Nephron progenitor cell (in vitro differentiated cells): ENCODE results near the gene GALNT13.

ENCODE experiments used
- DNase-seq: peaks from one replicate; pipeline ENCODE4 v3.0.0; 2021
- H3K27ac Mint-ChIP-seq: 2 replicates; pipeline ENCODE4 v1.8.0; 2021; ENCODE audit warnings: mild to moderate bottlenecking, moderate library complexity, mixed read lengths
- H3K27me3 Mint-ChIP-seq: 2 replicates; pipeline ENCODE4 v1.8.0; 2021; ENCODE audit warnings: mild to moderate bottlenecking, low read depth, mixed read lengths; ENCODE audit not compliant: poor library complexity
- H3K36me3 Mint-ChIP-seq: 2 replicates; pipeline ENCODE4 v1.8.0; 2021; ENCODE audit warnings: low read depth, mixed read lengths
- H3K4me1 Mint-ChIP-seq: 2 replicates; pipeline ENCODE4 v1.8.0; 2021; ENCODE audit warnings: mixed read lengths
- H3K4me3 Mint-ChIP-seq: 2 replicates; pipeline ENCODE4 v1.8.0; 2021; ENCODE audit warnings: mild to moderate bottlenecking, moderate library complexity, mixed read lengths
- H3K9me3 Mint-ChIP-seq: 2 replicates; pipeline ENCODE4 v1.8.0; 2021; ENCODE audit warnings: mild to moderate bottlenecking, moderate library complexity, mixed read lengths
- TF ChIP-seq, protein P1 (sequence below): fragments of 200-600 bp; sonication (generic); IDR thresholded peaks from 2 replicates; pipeline ENCODE4 v1.5.0; 2021; ENCODE audit warnings: antibody characterized with exemption

GALNT13 gene

DNA sequence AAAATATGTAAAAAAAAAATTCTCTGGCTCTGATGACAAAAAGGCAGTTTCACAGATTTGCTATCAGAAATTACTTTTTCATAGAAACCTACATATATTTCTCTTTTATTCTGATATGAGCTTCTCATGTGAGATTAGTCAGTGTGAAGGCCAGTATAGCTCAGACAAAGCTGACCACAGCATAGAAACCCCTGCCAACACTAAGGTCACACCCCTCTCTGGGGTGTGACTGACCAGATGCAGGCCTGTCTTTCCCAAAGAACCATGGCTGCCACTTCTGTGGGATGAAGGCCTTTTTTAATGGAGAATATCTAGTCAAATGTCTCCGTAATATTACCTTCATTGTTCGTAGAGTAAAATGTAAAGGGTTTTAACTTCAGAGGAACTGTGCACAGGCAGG, 496.4 kb downstream of the GALNT13 start:
- TF ChIP-seq, protein P1, sequence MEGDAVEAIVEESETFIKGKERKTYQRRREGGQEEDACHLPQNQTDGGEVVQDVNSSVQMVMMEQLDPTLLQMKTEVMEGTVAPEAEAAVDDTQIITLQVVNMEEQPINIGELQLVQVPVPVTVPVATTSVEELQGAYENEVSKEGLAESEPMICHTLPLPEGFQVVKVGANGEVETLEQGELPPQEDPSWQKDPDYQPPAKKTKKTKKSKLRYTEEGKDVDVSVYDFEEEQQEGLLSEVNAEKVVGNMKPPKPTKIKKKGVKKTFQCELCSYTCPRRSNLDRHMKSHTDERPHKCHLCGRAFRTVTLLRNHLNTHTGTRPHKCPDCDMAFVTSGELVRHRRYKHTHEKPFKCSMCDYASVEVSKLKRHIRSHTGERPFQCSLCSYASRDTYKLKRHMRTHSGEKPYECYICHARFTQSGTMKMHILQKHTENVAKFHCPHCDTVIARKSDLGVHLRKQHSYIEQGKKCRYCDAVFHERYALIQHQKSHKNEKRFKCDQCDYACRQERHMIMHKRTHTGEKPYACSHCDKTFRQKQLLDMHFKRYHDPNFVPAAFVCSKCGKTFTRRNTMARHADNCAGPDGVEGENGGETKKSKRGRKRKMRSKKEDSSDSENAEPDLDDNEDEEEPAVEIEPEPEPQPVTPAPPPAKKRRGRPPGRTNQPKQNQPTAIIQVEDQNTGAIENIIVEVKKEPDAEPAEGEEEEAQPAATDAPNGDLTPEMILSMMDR: no peak
- Mint-ChIP-seq H3K4me3 (no peak overlapping the region), H3K36me3 (no peaks in the 10 kb centered on the region), H3K9me3 (no peaks in the 10 kb centered on the region), H3K4me1 (no peaks in the 10 kb centered on the region), H3K27me3 (no peaks in the 10 kb centered on the region), H3K27ac (no peak overlapping the region)
- DNase-seq: no peak

DNA sequence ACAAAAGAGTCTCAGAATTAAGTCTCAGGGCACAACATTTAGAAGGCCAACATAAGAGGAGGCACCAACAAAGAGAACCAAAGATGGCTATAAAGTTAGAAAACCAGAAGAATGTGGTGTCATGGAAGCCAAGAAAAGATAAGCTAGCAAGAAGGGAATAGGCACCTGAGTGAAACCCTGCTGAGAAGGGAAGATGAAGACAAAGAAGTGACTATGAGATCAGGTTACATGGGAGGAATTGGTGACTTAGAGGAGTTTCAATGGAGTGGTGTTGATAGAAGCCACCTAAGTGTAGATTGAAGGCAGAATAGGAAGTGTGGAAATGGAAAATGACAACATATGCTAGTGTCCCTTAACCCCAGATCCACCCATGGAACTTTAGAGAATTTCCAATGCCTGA, 499.2 kb downstream of the GALNT13 start:
- TF ChIP-seq, protein P1: no peak
- Mint-ChIP-seq H3K36me3 (no peaks in the 10 kb centered on the region), H3K27me3 (peaks cover 5% of the 10 kb centered on the region), H3K4me3 (no peak overlapping the region), H3K27ac (no peak overlapping the region), H3K9me3 (no peaks in the 10 kb centered on the region), H3K4me1 (peaks cover 8% of the 10 kb centered on the region)
- no peak for DNase-seq

DNA sequence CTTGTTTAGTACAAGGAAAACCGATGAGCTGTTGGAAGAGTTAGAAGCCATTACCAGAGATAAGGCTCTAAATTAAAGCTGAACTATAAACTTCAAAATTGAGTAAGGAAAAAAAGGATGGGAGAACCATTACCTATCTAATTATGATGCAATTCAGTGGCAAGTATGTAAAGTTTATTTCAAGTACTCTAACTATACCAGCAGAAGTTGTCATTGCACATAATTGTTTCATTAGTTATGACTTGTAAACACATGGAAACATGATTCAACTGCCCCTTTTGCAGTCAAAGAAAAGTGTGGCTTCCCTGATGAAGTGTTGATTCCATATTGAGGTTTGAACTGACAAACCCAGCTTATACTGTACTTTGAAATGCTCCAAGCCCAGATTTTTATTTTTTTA, 502.7 kb downstream of the GALNT13 start:
- TF ChIP-seq, protein P1: no peak
- H3K36me3 Mint-ChIP-seq: no peaks in the 10 kb centered on the region
- no peak overlapping the region for H3K4me3 Mint-ChIP-seq
- peaks cover 5% of the 10 kb centered on the region for H3K27me3 Mint-ChIP-seq
- DNase-seq: no peak
- peaks cover 8% of the 10 kb centered on the region for H3K4me1 Mint-ChIP-seq
- H3K9me3 Mint-ChIP-seq: no peaks in the 10 kb centered on the region
- H3K27ac Mint-ChIP-seq: no peak overlapping the region

DNA sequence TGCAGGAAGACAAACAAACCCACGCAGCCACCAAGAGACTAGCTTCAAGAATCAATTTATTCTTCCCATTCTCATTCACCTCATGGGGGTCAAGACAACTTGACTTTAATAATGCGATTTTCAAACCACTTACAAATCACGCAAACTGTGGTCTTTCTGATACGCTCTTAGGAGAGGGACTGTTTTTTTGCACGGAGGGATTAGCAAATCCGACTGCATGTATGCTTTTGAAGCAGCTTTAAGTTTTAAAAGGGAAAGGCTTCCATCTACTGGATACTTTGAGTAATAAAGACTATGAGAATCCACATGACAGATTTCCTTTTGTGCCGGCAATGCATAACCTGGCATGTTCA, 503.8 kb downstream of the GALNT13 start:
- peak; percentile 5 for DNase-seq
- Mint-ChIP-seq H3K27me3 (peaks cover 5% of the 10 kb centered on the region), H3K36me3 (no peaks in the 10 kb centered on the region), H3K4me1 (peaks cover 8% of the 10 kb centered on the region), H3K4me3 (peak overlapping the region; percentile 41), H3K9me3 (no peaks in the 10 kb centered on the region), H3K27ac (no peak overlapping the region)
- TF ChIP-seq, protein P1: peak; percentile 51

DNA sequence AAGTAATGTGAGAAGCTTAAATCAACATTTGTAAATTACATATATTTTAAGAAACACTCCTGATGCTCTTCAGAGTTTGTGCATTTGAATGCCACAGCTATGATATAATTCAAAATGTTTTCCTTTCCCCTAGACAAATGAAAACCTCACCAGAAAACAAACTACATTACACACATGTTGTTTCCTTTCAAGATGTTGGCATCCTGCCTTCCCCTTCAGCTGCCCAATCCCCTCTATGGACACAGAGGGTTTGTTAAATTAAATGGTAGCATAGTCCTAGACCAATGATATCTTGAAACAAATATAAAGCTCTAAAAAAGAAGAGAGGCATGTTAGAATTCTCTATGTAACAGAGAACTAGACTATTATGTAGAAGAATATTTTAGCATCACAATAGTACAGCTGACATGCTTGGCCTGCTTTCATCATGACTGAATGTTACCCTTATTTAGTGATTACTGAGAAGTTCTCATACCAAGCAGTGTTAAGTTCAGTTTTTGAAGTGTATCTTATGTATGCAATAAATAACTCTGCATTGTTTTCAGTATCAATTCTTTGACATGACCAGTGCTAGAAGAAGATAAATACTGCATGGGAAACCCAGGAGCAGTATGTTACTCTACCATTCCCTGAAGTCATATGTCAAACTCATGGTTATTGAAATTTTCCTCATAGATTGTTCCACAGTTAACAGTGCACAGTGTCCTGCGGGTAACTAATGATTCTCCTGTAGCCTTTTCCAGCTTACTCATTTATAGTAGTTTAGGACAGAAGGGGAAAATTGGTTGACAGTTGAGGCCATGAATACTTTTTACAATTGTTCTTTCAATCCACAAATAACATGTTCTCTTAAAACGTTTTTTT, 510.4 kb downstream of the GALNT13 start:
- no peak overlapping the region for H3K27ac Mint-ChIP-seq
- H3K9me3 Mint-ChIP-seq: no peaks in the 10 kb centered on the region
- no peaks in the 10 kb centered on the region for H3K4me1 Mint-ChIP-seq
- H3K36me3 Mint-ChIP-seq: no peaks in the 10 kb centered on the region
- TF ChIP-seq, protein P1: no peak
- DNase-seq: no peak
- H3K4me3 Mint-ChIP-seq: no peak overlapping the region
- H3K27me3 Mint-ChIP-seq: no peaks in the 10 kb centered on the region

DNA sequence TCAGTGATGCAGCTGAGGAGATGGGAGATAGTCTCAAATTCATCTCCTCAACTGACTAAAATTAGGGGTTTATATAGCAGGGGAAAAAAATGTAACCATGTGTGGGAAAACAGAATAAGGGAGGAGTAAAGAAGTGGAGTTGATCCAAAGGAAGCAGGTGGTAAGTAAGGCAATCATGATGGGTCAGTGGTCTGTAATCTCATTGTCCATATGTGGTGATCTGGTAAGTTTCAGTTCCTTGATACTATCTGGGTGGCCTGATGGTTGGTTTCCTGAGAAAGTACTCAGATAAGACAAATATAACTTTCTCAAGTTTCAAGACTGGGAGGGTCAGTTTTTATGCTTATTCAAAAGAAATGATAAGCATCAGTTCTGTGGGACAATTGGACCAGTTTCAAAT, 514.5 kb downstream of the GALNT13 start:
- peaks cover 4% of the 10 kb centered on the region for H3K27me3 Mint-ChIP-seq
- H3K36me3 Mint-ChIP-seq: peaks cover 5% of the 10 kb centered on the region
- no peaks in the 10 kb centered on the region for H3K4me1 Mint-ChIP-seq
- TF ChIP-seq, protein P1: no peak
- DNase-seq: no peak
- H3K9me3 Mint-ChIP-seq: peaks cover 9% of the 10 kb centered on the region
- no peak overlapping the region for H3K4me3 Mint-ChIP-seq
- peak overlapping the region; percentile 5 for H3K27ac Mint-ChIP-seq
